CD4-positive, alpha-beta T cell treated with Interleukin-17A for 4 hours (primary cell): Measurements from ENCODE around the gene SULT1A3.
"Not testable (repeated sequence)": the region's sequence is repeated elsewhere in the genome, so short reads cannot be mapped to it uniquely, and the experiment has no call there.

ENCODE experiments used
- DNase-seq: peaks from one replicate; pipeline ENCODE4 v3.0.0-alpha.2; 2020; ENCODE audit warnings: mixed read lengths

The SULT1A3 gene

GRCh38 chr16:30199049-30199448 lies at the start of gene SULT1A3:
SULT1A3 (plus strand) TSS chr16:30199255; CDS start chr16:30200729, 1,474 bp downstream.
- DNase-seq, result not testable (repeated sequence)

GRCh38 chr16:30151091-30151490 lies 48.0 kb upstream of the SULT1A3 start:
- DNase-seq, result no peak

- DNase-seq, result no peak
Observed at GRCh38 chr16:30152517-30152916, 46.5 kb upstream of the SULT1A3 start.

GRCh38 chr16:30155188-30155587 lies 43.9 kb upstream of the SULT1A3 start:
- DNase-seq, result no peak

GRCh38 chr16:30157214-30157613 lies 41.8 kb upstream of the SULT1A3 start:
- no peak for DNase-seq

GRCh38 chr16:30163538-30163937 lies 35.5 kb upstream of the SULT1A3 start:
- DNase-seq, result no peak

- DNase-seq, result peak; percentile 20
Observed at GRCh38 chr16:30166202-30166902, 32.7 kb upstream of the SULT1A3 start.

- DNase-seq, result not testable (repeated sequence)
Observed at GRCh38 chr16:30168746-30169145, 30.3 kb upstream of the SULT1A3 start.

- not testable (repeated sequence) for DNase-seq
Observed at GRCh38 chr16:30169416-30169815, 29.6 kb upstream of the SULT1A3 start.

- DNase-seq, result not testable (repeated sequence)
Observed at GRCh38 chr16:30170145-30170544, 28.9 kb upstream of the SULT1A3 start.

GRCh38 chr16:30173054-30173453 lies 26.0 kb upstream of the SULT1A3 start:
- DNase-seq, result no peak

- not testable (repeated sequence) for DNase-seq
Observed at GRCh38 chr16:30176876-30177275, 22.2 kb upstream of the SULT1A3 start.

GRCh38 chr16:30179195-30179594 lies 19.9 kb upstream of the SULT1A3 start:
- DNase-seq, result no peak

- no peak for DNase-seq
Observed at GRCh38 chr16:30179931-30180330, 19.1 kb upstream of the SULT1A3 start.

GRCh38 chr16:30180741-30181140 lies 18.3 kb upstream of the SULT1A3 start:
- no peak for DNase-seq

GRCh38 chr16:30183233-30184095 lies 15.6 kb upstream of the SULT1A3 start, which contains the start of gene CORO1A:
CORO1A (plus strand) TSS chr16:30183602; CDS start chr16:30185210, 1,608 bp downstream.
- DNase-seq, result peak; percentile 91

- peak; percentile 87 for DNase-seq
Observed at GRCh38 chr16:30184096-30184890, 14.8 kb upstream of the SULT1A3 start.

- DNase-seq, result no peak
Observed at GRCh38 chr16:30184891-30185682, 14.0 kb upstream of the SULT1A3 start.

- DNase-seq, result peak; percentile 89
Observed at GRCh38 chr16:30185683-30186421, 13.2 kb upstream of the SULT1A3 start.

- no peak for DNase-seq
Observed at GRCh38 chr16:30186444-30186781, 12.6 kb upstream of the SULT1A3 start.

GRCh38 chr16:30186782-30187555 lies 12.1 kb upstream of the SULT1A3 start:
- DNase-seq, result peak; percentile 96
